HPDE6-E6E7 (cell line): ENCODE results near the gene ZNF205.
A peak's percentile ranks its signal among the peaks of the same experiment; 100 is the strongest.
"Not testable (repeated sequence)": the region's sequence is repeated elsewhere in the genome, so short reads cannot be mapped to it uniquely, and the experiment has no call there.

ENCODE experiments used
- DNase-seq: peaks from one replicate; pipeline ENCODE4 v3.0.0; 2011; ENCODE audit warnings: missing footprints; ENCODE audit errors: extremely low spot score

ZNF205 gene

GRCh38 chr16:3148256-3149192 lies 36.1 kb downstream of the ZNF205 start:
- DNase-seq: no peak

- no peak for DNase-seq
These were observed 36.8 kb downstream of the ZNF205 start for GRCh38 chr16:3149193-3149530.

GRCh38 chr16:3149630-3150345 lies 37.4 kb downstream of the ZNF205 start:
- DNase-seq: peak; percentile 66

GRCh38 chr16:3150346-3151218 lies 38.2 kb downstream of the ZNF205 start:
- peak; percentile 94 for DNase-seq

GRCh38 chr16:3152027-3152276 lies 39.6 kb downstream of the ZNF205 start:
- no peak for DNase-seq

GRCh38 chr16:3152277-3152990 lies 40.0 kb downstream of the ZNF205 start:
- DNase-seq: peak; percentile 31

GRCh38 chr16:3152991-3153368 lies 40.6 kb downstream of the ZNF205 start:
- peak; percentile 68 for DNase-seq

GRCh38 chr16:3155181-3155580 lies 42.8 kb downstream of the ZNF205 start:
- no peak for DNase-seq

- DNase-seq: no peak
These were observed 43.6 kb downstream of the ZNF205 start for GRCh38 chr16:3155972-3156371.

- DNase-seq: peak; percentile 64
These were observed 45.0 kb downstream of the ZNF205 start for GRCh38 chr16:3157229-3158025.

GRCh38 chr16:3158026-3158509 lies 45.7 kb downstream of the ZNF205 start:
- DNase-seq: peak; percentile 33

GRCh38 chr16:3158510-3159314 lies 46.3 kb downstream of the ZNF205 start:
- peak; percentile 96 for DNase-seq

GRCh38 chr16:3161235-3162018 lies 49.0 kb downstream of the ZNF205 start:
- DNase-seq: no peak

- no peak for DNase-seq
These were observed 52.0 kb downstream of the ZNF205 start for GRCh38 chr16:3164121-3164991.

GRCh38 chr16:3165111-3165822 lies 52.9 kb downstream of the ZNF205 start:
- no peak for DNase-seq

- no peak for DNase-seq
These were observed 54.1 kb downstream of the ZNF205 start for GRCh38 chr16:3166505-3166886.

- not testable (repeated sequence) for DNase-seq
These were observed 56.3 kb downstream of the ZNF205 start for GRCh38 chr16:3168729-3169128.
